Activated CD8-positive, alpha-beta T cell treated with anti-CD3 and anti-CD28 coated beads for 36 hours (primary cell): ENCODE results near the gene STMN3. TPM values are rescaled to one million over a fixed set of nuclear protein-coding genes. Genes with fewer than 3 reads are reported as not detected.

Experiments
- ATAC-seq: fragments of 200-7000 bp; cut with Tn5 transposase; one replicate; pipeline ENCODE4 v1.10.0; 2021; ENCODE audit warnings: mild to moderate bottlenecking, moderate library complexity
- CTCF ChIA-PET: fragments of 350-600 bp; sonication (Branson Sonifier 250); formaldehyde crosslinking; loops from one replicate; lab custom pipeline; 2021; ENCODE audit warnings: antibody characterized with exemption; lab: Charles Lee
- POLR2A ChIA-PET: fragments of 350-600 bp; sonication (Branson Sonifier 250); formaldehyde crosslinking; loops from one replicate; lab custom pipeline; 2021; ENCODE audit warnings: antibody characterized with exemption; lab: Charles Lee
- DNase-seq: peaks from one replicate; pipeline ENCODE4 v3.0.0-alpha.2; 2020
- H3K27ac Mint-ChIP-seq: one replicate; pipeline ENCODE4 v1.8.0; 2021; ENCODE audit warnings: mild to moderate bottlenecking, mixed read lengths
- H3K27me3 Mint-ChIP-seq: one replicate; pipeline ENCODE4 v1.8.0; 2021; ENCODE audit warnings: mixed read lengths
- H3K36me3 Mint-ChIP-seq: one replicate; pipeline ENCODE4 v1.8.0; 2021; ENCODE audit warnings: low read depth, mixed read lengths
- H3K4me1 Mint-ChIP-seq: one replicate; pipeline ENCODE4 v1.8.0; 2021; ENCODE audit warnings: low read depth, mixed read lengths
- H3K4me3 Mint-ChIP-seq: one replicate; pipeline ENCODE4 v1.8.0; 2021; ENCODE audit warnings: mild to moderate bottlenecking, moderate library complexity, mixed read lengths
- H3K9me3 Mint-ChIP-seq: one replicate; pipeline ENCODE4 v1.8.0; 2021; ENCODE audit warnings: mixed read lengths
- intact Hi-C: fragments of 100-400 bp; cut with micrococcal nuclease; formaldehyde crosslinking; loops from one replicate; pipeline ENCODE4 v1.10.0; 2022
- total RNA-seq, 2 experiments: library from RNA; stranded (reverse); gene quantifications; one replicate each; pipeline ENCODE4 v1.2.3, GENCODE V29; 2021
- TF ChIP-seq, protein P1 (sequence below): fragments of 200-600 bp; IDR thresholded peaks from one replicate; pipeline ENCODE4 v1.8.0; 2022; ENCODE audit warnings: antibody characterized with exemption, mild to moderate bottlenecking

The STMN3 gene
- total RNA-seq, 2 experiments from 2014 or later, result 17.8 to 18.4 TPM

- Mint-ChIP-seq H3K4me3 (no peak overlapping the region), H3K36me3 (peaks cover 3% of the 10 kb centered on the region), H3K27me3 (no peaks in the 10 kb centered on the region), H3K9me3 (no peaks in the 10 kb centered on the region), H3K4me1 (peaks cover 16% of the 10 kb centered on the region), H3K27ac (peak overlapping the region; percentile 15)
- TF ChIP-seq, protein P1, sequence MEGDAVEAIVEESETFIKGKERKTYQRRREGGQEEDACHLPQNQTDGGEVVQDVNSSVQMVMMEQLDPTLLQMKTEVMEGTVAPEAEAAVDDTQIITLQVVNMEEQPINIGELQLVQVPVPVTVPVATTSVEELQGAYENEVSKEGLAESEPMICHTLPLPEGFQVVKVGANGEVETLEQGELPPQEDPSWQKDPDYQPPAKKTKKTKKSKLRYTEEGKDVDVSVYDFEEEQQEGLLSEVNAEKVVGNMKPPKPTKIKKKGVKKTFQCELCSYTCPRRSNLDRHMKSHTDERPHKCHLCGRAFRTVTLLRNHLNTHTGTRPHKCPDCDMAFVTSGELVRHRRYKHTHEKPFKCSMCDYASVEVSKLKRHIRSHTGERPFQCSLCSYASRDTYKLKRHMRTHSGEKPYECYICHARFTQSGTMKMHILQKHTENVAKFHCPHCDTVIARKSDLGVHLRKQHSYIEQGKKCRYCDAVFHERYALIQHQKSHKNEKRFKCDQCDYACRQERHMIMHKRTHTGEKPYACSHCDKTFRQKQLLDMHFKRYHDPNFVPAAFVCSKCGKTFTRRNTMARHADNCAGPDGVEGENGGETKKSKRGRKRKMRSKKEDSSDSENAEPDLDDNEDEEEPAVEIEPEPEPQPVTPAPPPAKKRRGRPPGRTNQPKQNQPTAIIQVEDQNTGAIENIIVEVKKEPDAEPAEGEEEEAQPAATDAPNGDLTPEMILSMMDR, result no peak
- no peak for DNase-seq
- ATAC-seq, result no peak
- CTCF ChIA-PET, result no interaction called here
- POLR2A ChIA-PET, result interaction anchor here (1.4 kb wide), 1 partner anchor 17 kb away, joined by 5 read pairs; no protein-coding TSS in a partner anchor
- intact Hi-C loops, result no loop called here
Observed at GRCh38 chr20:63685269-63686026, 32.2 kb upstream of the STMN3 start.

- Mint-ChIP-seq H3K4me3 (no peak overlapping the region), H3K27me3 (no peaks in the 10 kb centered on the region), H3K36me3 (peaks cover 9% of the 10 kb centered on the region), H3K9me3 (no peaks in the 10 kb centered on the region), H3K4me1 (peaks cover 16% of the 10 kb centered on the region), H3K27ac (no peak overlapping the region)
- CTCF ChIA-PET, result no interaction called here
- peak; percentile 44 for ATAC-seq
- intact Hi-C loops, result no loop called here
- POLR2A ChIA-PET, result interaction anchor here (1.0 to 2.4 kb wide), 3 partner anchors 13 to 157 kb away, joined by 3 to 5 read pairs (median 4); no protein-coding TSS in a partner anchor
- peak; percentile 26 for DNase-seq
- TF ChIP-seq, protein P1, result no peak
Observed at GRCh38 chr20:63682384-63683139, 29.3 kb upstream of the STMN3 start.

- no peak for DNase-seq
- no peak overlapping the region for H3K27ac Mint-ChIP-seq
- H3K36me3 Mint-ChIP-seq, result peaks cover 11% of the 10 kb centered on the region
- TF ChIP-seq, protein P1, result no peak
- no peak overlapping the region for H3K4me3 Mint-ChIP-seq
- intact Hi-C loops, result no loop called here
- ChIA-PET CTCF (no interaction called here), POLR2A (interaction anchor here (1.0 to 2.4 kb wide), 2 partner anchors 14 to 156 kb away, joined by 4 to 5 read pairs; no protein-coding TSS in a partner anchor)
- ATAC-seq, result no peak
- peaks cover 13% of the 10 kb centered on the region for H3K4me1 Mint-ChIP-seq
- no peaks in the 10 kb centered on the region for H3K27me3 Mint-ChIP-seq
- H3K9me3 Mint-ChIP-seq, result no peaks in the 10 kb centered on the region
Observed at GRCh38 chr20:63681609-63682142, 28.5 kb upstream of the STMN3 start.

DNA sequence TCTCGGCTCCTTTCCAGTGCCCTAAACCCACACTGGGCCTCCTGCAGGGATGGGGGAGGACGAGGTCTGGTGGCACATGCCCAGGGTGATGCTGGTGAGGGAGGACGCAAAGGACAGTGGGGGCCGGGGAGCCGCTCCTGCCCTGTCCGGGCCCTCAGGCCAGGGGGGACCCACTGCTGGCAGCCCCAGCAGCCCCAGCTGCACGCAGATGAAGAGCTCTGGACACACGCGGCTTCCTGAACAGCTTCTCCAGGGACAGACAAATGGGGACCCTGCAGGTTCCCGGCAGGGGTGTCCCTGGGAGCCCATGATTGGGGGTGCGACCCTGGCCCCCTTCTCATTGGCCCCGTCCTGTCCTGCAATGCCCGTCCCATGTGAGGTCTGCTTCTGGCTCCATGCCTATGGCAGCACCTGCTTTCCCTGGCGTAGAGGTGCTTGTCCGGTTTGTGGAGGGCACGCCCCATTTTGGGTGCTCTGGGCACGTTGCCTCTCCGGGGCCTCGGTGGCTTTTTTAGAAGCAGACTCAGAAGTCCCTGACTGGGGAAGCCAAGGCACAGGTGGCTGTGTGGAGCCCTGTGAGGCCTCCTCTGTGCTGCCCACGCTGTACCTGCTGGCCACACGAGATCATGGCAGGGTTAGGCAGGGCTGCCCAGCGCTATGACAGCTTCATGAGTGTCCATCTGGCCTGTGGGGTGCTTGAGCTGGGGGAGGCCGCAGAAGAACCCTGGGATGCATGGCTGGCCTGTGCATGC, 27.8 kb upstream of the STMN3 start:
- ATAC-seq (no peak), DNase-seq (no peak)
- H3K4me1 Mint-ChIP-seq, result peaks cover 8% of the 10 kb centered on the region
- intact Hi-C loops, result no loop called here
- CTCF ChIA-PET, result no interaction called here
- TF ChIP-seq, protein P1, result no peak
- no peak overlapping the region for H3K27ac Mint-ChIP-seq
- no peaks in the 10 kb centered on the region for H3K27me3 Mint-ChIP-seq
- no peaks in the 10 kb centered on the region for H3K9me3 Mint-ChIP-seq
- H3K36me3 Mint-ChIP-seq, result peaks cover 14% of the 10 kb centered on the region
- H3K4me3 Mint-ChIP-seq, result no peak overlapping the region
- POLR2A ChIA-PET, result interaction anchor here (0.6 to 2.4 kb wide), 3 partner anchors 15 to 80 kb away, joined by 3 to 5 read pairs (median 5); no protein-coding TSS in a partner anchor
